GM18498 (cell line): ENCODE data around the gene PLVAP.
"Not testable (repeated sequence)": the region's sequence is repeated elsewhere in the genome, so short reads cannot be mapped to it uniquely, and the experiment has no call there.

Experiments
- ATAC-seq: cut with Tn5 transposase; IDR thresholded peaks from one replicate; pipeline ENCODE4 v1.9.1; 2021; ENCODE audit warnings: mild to moderate bottlenecking, moderate library complexity; ENCODE audit not compliant: unreplicated experiment

The PLVAP gene

GRCh38 chr19:17402982-17403855 lies 26.1 kb upstream of the PLVAP start:
- ATAC-seq = no peak

GRCh38 chr19:17401628-17402027 lies 24.5 kb upstream of the PLVAP start:
- ATAC-seq = no peak

GRCh38 chr19:17398902-17399527 lies 21.9 kb upstream of the PLVAP start:
- no peak for ATAC-seq

DNA sequence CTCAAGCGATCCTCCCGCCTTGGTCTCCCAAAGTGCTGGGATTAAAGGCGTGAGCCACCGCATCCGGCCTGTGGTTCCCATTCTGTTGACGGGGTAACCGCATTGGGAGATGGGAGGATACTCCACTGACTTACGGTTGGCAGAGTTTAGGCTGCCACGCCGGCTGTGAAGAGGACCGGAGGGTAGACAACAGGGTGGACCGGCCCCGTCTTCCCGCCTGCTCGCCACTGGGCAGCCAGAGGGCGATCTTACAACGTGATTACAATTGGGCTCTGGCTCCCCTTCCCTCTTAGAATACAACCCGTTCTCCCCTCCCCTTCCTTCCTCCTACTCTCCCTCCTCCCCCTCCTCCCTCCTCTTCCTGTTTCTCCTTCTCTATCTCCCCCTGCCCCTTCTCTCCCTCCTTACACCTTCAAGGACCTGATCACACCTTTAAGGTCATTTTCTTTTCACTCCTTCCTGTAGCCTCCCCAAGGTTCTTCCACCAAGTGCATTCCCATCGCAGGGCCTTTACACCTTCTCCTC lies 17.8 kb upstream of the PLVAP start:
- no peak for ATAC-seq

DNA sequence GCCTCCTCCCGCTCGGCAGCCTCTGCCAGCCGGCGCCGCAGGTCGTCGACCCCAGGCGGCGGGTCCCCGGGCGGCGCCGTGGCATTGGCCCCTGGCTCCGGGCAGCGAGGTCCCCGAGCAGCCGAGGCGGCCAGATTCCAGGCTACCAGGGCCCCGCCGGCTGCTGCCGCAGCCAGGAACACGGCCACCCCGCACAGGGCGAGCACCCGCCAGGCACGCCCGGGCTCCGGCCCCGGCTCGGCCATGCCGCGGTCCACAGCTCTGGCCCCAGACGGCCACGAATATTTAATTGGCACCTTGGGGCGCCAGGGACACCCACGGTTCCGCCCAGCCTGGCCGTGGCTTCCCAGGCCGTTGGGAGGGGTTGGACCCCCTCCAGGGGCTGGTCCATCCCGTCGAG lies 16.8 kb upstream of the PLVAP start, which contains the start of gene CCDC194:
CCDC194 (minus strand) TSS at position 283 of the 400 bp plus-strand sequence; CDS start at position 245, 38 bp downstream.
- no peak for ATAC-seq

DNA sequence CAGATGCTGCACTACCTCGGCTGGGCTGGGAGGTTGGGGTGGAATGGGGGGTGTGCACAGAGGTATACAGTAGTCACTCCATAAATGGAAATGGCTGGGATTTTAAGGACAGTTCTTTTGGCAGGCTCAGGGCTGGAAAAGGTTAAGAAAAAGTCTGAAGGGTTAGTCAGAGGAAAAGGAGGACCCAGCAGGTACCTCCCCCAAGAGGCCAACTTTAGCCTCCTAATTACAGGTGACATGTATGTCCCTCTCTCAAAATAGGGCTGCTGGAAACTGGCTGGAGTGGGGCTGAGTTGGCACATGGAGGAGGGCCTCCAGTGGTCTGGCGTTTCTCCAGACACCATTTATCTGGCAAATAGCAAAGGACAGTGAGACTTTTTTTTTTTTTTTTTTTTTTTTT lies 15.9 kb upstream of the PLVAP start:
- ATAC-seq = no peak

- no peak for ATAC-seq
Measured at GRCh38 chr19:17391371-17392151, 14.4 kb upstream of the PLVAP start.

DNA sequence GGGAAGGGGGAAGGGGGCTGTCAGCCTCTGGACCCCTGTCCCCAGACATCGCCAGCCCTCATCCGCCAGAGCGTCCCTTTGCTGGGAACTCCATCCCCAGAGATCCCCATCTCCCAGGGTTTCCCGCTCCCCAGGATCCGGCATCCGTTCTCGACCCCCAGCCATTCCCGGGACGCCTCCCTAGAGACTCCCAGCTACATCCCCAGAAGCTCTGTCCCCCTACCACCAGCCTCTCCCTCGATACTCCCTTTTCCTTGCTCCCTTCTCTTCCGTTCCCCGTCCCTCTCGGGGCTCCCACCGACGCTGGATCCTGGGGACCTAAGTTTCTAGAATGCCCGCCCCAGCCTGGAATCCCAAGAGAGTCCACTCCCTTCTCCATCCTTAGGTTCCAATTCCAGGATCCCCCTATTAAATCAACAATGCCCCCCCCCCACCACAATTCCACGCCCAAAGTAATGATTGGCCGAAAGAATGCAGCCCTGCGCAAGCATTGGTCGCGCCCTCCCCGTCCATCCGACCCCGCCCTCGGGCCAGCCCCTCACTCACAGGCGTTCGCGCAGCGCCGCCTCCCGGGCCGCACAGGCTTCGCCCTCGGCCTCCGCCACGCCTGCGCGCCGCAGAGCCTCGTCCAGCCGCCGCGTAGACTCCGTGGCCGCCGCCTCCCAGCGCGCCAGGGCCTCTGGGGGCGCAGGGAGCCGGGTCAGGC lies 13.7 kb upstream of the PLVAP start:
- peak; percentile 90 for ATAC-seq

GRCh38 chr19:17389957-17390664 lies 13.0 kb upstream of the PLVAP start:
- no peak for ATAC-seq

DNA sequence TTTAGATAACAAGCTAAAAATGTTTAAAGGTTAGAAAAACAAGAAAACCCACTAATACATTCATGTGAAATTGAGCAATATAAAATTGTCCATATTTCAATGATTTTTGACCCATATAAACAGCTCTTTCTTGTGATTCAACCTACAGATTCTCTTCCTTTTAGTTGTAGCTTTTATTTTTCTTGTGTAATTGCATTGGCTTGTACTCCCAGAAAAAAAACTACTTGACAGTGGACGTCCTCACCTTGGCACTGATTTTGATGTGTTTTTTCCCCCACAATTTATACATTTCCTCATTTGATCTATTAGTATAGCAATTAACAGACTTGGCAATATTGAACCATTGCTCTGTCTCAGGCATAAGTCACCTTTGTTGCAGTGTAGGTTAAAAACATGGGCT lies 12.1 kb upstream of the PLVAP start:
- no peak for ATAC-seq

GRCh38 chr19:17385878-17386611 lies 8.9 kb upstream of the PLVAP start:
- ATAC-seq = peak; percentile 47

GRCh38 chr19:17380426-17381138 lies 3.4 kb upstream of the PLVAP start:
- ATAC-seq = no peak

GRCh38 chr19:17379221-17379631 lies 2.1 kb upstream of the PLVAP start:
- ATAC-seq = no peak

DNA sequence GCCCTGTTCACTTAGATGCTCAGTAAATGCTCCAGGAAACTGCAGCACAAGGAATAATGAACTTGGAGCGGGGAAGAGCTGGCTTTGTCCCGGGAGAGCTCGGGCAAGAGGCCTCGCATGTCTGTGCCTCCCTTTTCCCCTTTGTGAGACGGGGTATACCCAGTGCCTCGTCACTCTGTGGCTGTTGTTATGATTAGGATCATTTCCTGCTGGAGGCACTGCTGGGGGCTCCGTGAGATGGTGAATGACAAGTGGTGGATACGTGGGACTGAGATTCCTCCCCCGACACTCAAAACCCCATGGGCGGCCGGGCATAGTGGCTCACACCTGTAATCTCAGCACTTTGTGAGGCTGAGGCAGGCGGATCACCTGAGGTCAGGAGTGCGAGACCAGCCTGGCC lies 1.1 kb upstream of the PLVAP start:
- ATAC-seq = no peak

- ATAC-seq = peak; percentile 82
Measured at GRCh38 chr19:17370026-17370587, 7.0 kb downstream of the PLVAP start.

DNA sequence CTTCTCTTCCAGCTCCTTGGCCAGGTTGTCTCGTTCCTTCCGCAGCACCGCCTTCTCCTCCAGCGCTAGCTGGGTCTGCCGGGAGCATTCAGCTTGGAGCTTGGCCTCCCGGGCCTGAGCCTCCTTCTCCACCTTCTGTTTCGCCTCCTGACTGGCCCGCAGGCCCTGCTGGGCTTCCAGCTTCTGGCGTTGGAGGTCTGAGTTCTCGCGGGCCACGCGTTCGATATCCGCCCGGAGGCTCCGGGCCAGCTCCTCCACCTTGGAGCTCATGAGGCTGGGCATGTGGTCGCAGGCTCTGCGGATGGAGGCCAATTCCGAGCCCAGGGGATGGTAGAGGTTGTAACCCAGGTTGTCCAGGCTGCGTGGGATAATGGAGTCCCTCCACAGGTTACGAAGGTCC lies 11.8 kb downstream of the PLVAP start:
- no peak for ATAC-seq

- not testable (repeated sequence) for ATAC-seq
Measured at GRCh38 chr19:17363852-17364605, 13.1 kb downstream of the PLVAP start.
